NB4 (cell line): ENCODE measurements around the gene ASNSD1.

Experiments
- DNase-seq: peaks from one replicate; pipeline ENCODE4 v3.0.0; 2010; ENCODE audit warnings: low read depth
- H3K4me3 ChIP-seq: one replicate; pipeline ENCODE4 v1.5.1; 2011; ENCODE audit warnings: mild to moderate bottlenecking, low read depth, low read length, moderate library complexity
- CTCF ChIP-seq: IDR thresholded peaks from one replicate; pipeline ENCODE4 v1.5.1; 2012; ENCODE audit warnings: low read depth, low read length
- MYC ChIP-seq: IDR thresholded peaks from 2 replicates; pipeline ENCODE4 v1.6.1; 2011; ENCODE audit warnings: low read depth, low read length
- POLR2A ChIP-seq: IDR thresholded peaks from 2 replicates; pipeline ENCODE4 v1.6.1; 2011; ENCODE audit warnings: mild to moderate bottlenecking; ENCODE audit not compliant: insufficient read length; ENCODE audit errors: extremely low read depth
- TF ChIP-seq, protein P1 (sequence below): IDR thresholded peaks from 2 replicates; pipeline ENCODE4 v1.6.1; 2011; ENCODE audit warnings: low read depth, low read length

Gene ASNSD1

DNA sequence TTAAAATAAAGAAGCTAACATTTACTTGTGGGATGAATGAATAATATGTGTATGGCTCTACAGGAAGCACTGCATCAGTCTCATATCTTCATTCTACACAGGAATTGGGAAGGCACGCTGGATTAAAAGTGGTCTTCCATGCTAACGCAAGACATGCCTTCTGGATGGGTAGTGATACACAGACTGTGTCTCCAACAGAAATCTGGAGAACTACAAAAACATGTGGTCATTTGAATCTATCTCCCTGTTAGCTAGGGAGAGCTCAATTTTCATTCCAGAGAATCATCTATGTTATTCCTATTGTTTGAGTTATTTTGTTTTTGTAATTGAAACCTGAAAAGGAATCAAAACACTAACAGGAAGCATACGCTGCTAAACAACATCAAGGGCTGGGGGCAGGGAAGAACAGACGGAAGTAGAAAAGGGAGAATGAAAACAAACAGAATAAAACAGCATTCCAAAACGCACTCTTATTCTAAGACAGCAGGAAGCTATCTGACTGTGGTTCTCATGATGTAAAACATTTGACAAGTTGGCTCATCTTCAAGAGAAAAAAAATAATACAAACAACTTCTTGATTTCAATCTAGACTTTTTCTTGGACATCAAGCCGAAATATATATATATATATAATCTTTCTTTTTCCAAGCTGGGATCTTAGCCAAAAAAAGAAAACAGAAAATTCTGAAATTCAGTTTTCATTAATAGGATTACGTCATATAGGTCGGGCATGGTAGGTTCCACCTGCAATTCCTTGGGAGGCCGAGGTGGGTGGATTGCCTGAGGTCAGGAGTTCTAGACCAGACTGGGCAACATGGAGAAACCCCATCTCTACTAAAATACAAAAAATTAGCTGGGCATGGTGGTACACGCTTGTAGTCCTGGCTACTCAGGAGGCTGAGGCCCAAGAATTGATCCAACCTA lies 31.5 kb upstream of the ASNSD1 start:
- DNase-seq: no peak
- H3K4me3 ChIP-seq: no peak overlapping the region
- TF ChIP-seq POLR2A (no peak), MYC (no peak), CTCF (no peak)
- TF ChIP-seq, protein P1, sequence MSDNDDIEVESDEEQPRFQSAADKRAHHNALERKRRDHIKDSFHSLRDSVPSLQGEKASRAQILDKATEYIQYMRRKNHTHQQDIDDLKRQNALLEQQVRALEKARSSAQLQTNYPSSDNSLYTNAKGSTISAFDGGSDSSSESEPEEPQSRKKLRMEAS: no peak

DNA sequence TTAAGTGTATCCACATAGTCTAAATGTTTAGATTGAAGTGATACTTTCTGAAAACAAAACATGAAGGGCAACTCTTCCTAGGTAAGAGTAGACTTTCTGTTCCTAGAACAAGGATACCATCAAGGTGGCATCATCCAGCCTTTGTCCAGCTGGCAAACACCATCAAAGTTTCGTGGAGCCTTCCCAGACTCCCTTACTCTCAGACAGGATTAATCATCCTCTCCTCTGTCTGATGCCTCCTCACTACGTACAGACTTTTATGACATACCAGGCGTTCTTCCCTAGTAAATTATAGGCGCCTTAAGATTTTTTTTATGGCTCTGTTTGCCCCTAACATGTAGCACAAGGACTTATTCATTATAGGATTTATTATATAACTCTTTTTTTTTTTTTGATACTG lies 29.4 kb upstream of the ASNSD1 start:
- TF ChIP-seq, protein P1: no peak
- TF ChIP-seq CTCF: no peak
- no peak for TF ChIP-seq MYC
- no peak for TF ChIP-seq POLR2A
- H3K4me3 ChIP-seq: no peak overlapping the region

DNA sequence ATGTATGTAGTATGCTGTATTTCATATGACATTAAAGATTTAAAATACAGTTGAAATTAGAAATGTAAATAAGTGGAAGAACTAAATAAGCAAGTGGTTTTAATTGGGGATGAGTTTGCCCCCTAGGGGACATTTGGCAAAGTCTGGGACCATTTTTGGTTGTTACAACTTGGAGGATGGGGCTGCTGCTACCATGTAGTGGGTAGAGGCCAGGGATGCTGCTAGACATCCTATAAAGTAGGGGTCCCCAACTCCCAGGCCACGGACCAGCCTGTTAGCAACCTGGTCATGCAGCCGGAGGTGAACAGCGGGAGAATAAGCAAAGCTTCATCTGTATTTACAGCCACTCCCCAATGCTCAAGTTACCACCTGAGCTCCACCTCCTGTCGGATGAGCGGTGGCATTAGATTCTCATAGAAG lies 27.9 kb upstream of the ASNSD1 start:
- DNase-seq: peak; percentile 45
- no peak overlapping the region for H3K4me3 ChIP-seq
- TF ChIP-seq, protein P1: no peak
- TF ChIP-seq CTCF: peak; percentile 63

More for the DNA sequence above, 29.4 kb upstream of the ASNSD1 start:
- no peak for DNase-seq

GRCh38 chr2:189635353-189635752 lies 25.9 kb upstream of the ASNSD1 start:
- no peak overlapping the region for H3K4me3 ChIP-seq
- DNase-seq: no peak
- no peak for TF ChIP-seq POLR2A
- TF ChIP-seq, protein P1: no peak
- no peak for TF ChIP-seq MYC
- TF ChIP-seq CTCF: no peak

DNA sequence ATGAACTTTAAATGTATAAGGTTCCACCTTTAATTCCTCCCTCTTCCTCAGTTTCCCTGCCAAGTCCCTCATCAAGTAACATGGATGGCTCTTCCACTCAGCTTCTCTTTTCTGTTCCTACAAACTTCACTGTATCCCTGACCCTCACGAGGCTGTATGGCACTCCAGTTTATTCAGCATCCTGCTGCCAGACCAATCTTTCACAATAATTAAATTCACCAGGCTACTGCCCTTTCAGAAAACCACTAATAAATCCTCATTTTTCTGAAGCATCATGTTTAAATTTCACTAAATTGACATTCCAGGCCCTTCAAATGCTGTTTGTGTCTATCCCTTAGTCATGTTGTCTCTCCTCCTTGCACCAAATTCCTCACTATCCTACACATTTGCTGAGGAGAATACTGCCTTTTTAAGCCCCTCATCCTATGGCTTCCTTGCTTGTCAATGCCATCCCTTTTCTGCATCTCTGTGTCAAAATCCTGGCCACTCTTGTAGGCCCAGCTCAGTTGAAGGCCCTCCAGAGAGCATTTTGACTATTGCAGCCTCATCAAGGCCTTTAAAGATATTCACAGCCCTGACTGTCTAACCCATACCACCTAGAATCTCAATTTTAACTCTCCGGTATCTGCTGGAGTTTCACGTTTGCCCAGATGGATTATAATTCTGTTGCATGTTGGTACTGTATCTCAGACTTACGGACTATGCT lies 22.8 kb upstream of the ASNSD1 start:
- TF ChIP-seq, protein P1: no peak
- TF ChIP-seq CTCF (no peak), POLR2A (no peak), MYC (no peak)
- no peak overlapping the region for H3K4me3 ChIP-seq
- DNase-seq: no peak
